Tongue (tissue), 1 donor: ENCODE data around the gene SMARCAD1. TPM values are rescaled to one million over a fixed set of nuclear protein-coding genes. Genes with fewer than 3 reads are reported as not detected.

ENCODE experiments used
- total RNA-seq: library from RNA; depleted of rRNA; stranded (reverse); fragments of >200 nt; gene quantifications from one replicate; pipeline ENCODE4 v1.2.3, GENCODE V29; 2014

Gene SMARCAD1
- total RNA-seq, 1 donor from 2014 or later, result 58.3 TPM

Other genes with a start within 250 kb of the SMARCAD1 start
- gene HPGDS, start 135.0 kb downstream of the SMARCAD1 start, total RNA-seq, result 2.8 TPM
- 491 TPM for gene PDLIM5, start 244.1 kb downstream of the SMARCAD1 start, total RNA-seq